GM23248 (cell line): ENCODE results near the gene SYNPR. TPM values are rescaled to one million over a fixed set of nuclear protein-coding genes. Genes with fewer than 3 reads are reported as not detected.

Source experiments
- DNase-seq: peaks from one replicate; pipeline ENCODE4 v3.0.0-alpha.2; 2015
- H2AFZ ChIP-seq: fragments of 200-600 bp; sonication (generic); 2 replicates; pipeline ENCODE4 v1.6.1; 2016; ENCODE audit warnings: antibody characterized with exemption
- H3F3A ChIP-seq: fragments of 200-600 bp; sonication (generic); 2 replicates; pipeline ENCODE4 v1.6.1; 2016; ENCODE audit warnings: mild to moderate bottlenecking, antibody characterized with exemption, mixed run types; ENCODE audit not compliant: insufficient read depth
- H3K27ac ChIP-seq: fragments of 200-600 bp; sonication (generic); 2 replicates; pipeline ENCODE4 v1.5.1; 2016; ENCODE audit warnings: mild to moderate bottlenecking
- H3K27me3 ChIP-seq: fragments of 200-600 bp; sonication (generic); replicated peaks from 2 replicates; pipeline ENCODE4 v1.6.1; 2016; ENCODE audit warnings: mild to moderate bottlenecking; ENCODE audit not compliant: insufficient read depth
- H3K36me3 ChIP-seq: fragments of 200-600 bp; sonication (generic); 2 replicates; pipeline ENCODE4 v1.6.1; 2016; ENCODE audit warnings: low read depth, mild to moderate bottlenecking
- H3K4me1 ChIP-seq: fragments of 200-600 bp; sonication (generic); 2 replicates; pipeline ENCODE4 v1.6.1; 2016; ENCODE audit warnings: mild to moderate bottlenecking; ENCODE audit not compliant: insufficient read depth
- H3K4me2 ChIP-seq: fragments of 200-600 bp; sonication (generic); one replicate; pipeline ENCODE4 v1.6.1; 2016; ENCODE audit warnings: mild to moderate bottlenecking; ENCODE audit not compliant: unreplicated experiment
- H3K4me3 ChIP-seq: fragments of 200-600 bp; sonication (generic); 2 replicates; pipeline ENCODE4 v1.5.1; 2016; ENCODE audit warnings: mild to moderate bottlenecking
- H3K79me2 ChIP-seq: fragments of 200-600 bp; sonication (generic); 2 replicates; pipeline ENCODE4 v1.6.1; 2016; ENCODE audit warnings: mild to moderate bottlenecking; ENCODE audit not compliant: insufficient read depth
- H3K9ac ChIP-seq: fragments of 200-600 bp; sonication (generic); 2 replicates; pipeline ENCODE4 v1.6.1; 2016; ENCODE audit warnings: mild to moderate bottlenecking
- H3K9me2 ChIP-seq: fragments of 200-600 bp; sonication (generic); 2 replicates; pipeline ENCODE4 v1.6.1; 2016; ENCODE audit warnings: mixed run types, mild to moderate bottlenecking, moderate library complexity; ENCODE audit not compliant: insufficient read depth
- H3K9me3 ChIP-seq: fragments of 200-600 bp; sonication (generic); one replicate; pipeline ENCODE4 v1.6.1; 2017; ENCODE audit warnings: low read depth
- H4K20me1 ChIP-seq: fragments of 200-600 bp; sonication (generic); 2 replicates; pipeline ENCODE4 v1.6.0; 2016; ENCODE audit not compliant: insufficient read depth
- EZH2 ChIP-seq: fragments of 200-600 bp; sonication (generic); IDR thresholded peaks from 2 replicates; pipeline ENCODE4 v1.6.1; 2018; ENCODE audit warnings: antibody characterized with exemption, mild to moderate bottlenecking; ENCODE audit not compliant: insufficient read depth, poor library complexity, severe bottlenecking
- EZH2phosphoT487 ChIP-seq: fragments of 200-600 bp; sonication (generic); IDR thresholded peaks from 2 replicates; pipeline ENCODE4 v1.6.1; 2018; ENCODE audit warnings: antibody characterized with exemption, moderate library complexity, mild to moderate bottlenecking, low read depth; ENCODE audit not compliant: insufficient read depth
- WGBS, 2 experiments: methylation state at CpG; one replicate each; pipeline ENCODE4 v1.1.6; 2015 to 2017; ENCODE audit warnings: low lambda C conversion rate in 2 of 2, low coverage in 1 of 2; ENCODE audit errors: missing lambda C conversion rate in 2 of 2; 5-methylcytosine and 5-hydroxymethylcytosine counted together
- in situ Hi-C: fragments of 300-500 bp; cut with MboI; formaldehyde crosslinking; loops from 2 replicates; pipeline ENCODE4 v1.15.0; 2020
- polyA plus RNA-seq: library from polyadenylated mRNA; unstranded; fragments of >200 nt; fragmentation: Nextera tagmentation; extraction: Ambion mirVana; gene quantifications from 2 replicates; pipeline ENCODE4 v1.2.1, GENCODE V29; 2016
- total RNA-seq: library from RNA; depleted of rRNA; stranded (reverse); fragments of >200 nt; shearing (Covaris generic); gene quantifications from 2 replicates; pipeline ENCODE4 v1.2.3, GENCODE V29; 2014

The SYNPR gene
- total and polyA plus RNA-seq, 2 experiments from 2014 or later = not detected

- 54 to 63% methylated on average over 9 of the region's 9 CpGs for WGBS, 2 experiments
- TF ChIP-seq EZH2 (no peak), EZH2phosphoT487 (no peak)
Observed at GRCh38 chr3:63556401-63556800, 278.3 kb downstream of the SYNPR start.

GRCh38 chr3:63557912-63558311, 279.8 kb downstream of the SYNPR start:
- Histone ChIP-seq H3K4me2 (no peak overlapping the region), H3K4me1 (no peaks in the 10 kb centered on the region), H3K9me2 (no peaks in the 10 kb centered on the region), H2AFZ (no peak overlapping the region), H3K36me3 (no peaks in the 10 kb centered on the region), H3K27ac (no peak overlapping the region), H3K9ac (no peak overlapping the region), H3K79me2 (no peaks in the 10 kb centered on the region), H3K27me3 (no peaks in the 10 kb centered on the region), H3K4me3 (no peak overlapping the region), H4K20me1 (no peaks in the 10 kb centered on the region), H3F3A (no peaks in the 10 kb centered on the region), H3K9me3 (no peaks in the 10 kb centered on the region)
- TF ChIP-seq EZH2phosphoT487 = no peak
- TF ChIP-seq EZH2 = no peak
- DNase-seq = no peak
- in situ Hi-C loops = no loop called here

More at GRCh38 chr3:63556401-63556800, 278.3 kb downstream of the SYNPR start:
- no peak overlapping the region for H3K27ac ChIP-seq
- no peak overlapping the region for H3K4me3 ChIP-seq
- no peak overlapping the region for H3K4me2 ChIP-seq
- no peaks in the 10 kb centered on the region for H3K27me3 ChIP-seq
- no peaks in the 10 kb centered on the region for H3F3A ChIP-seq
- H4K20me1 ChIP-seq = no peaks in the 10 kb centered on the region
- H3K36me3 ChIP-seq = no peaks in the 10 kb centered on the region
- no peaks in the 10 kb centered on the region for H3K79me2 ChIP-seq
- no peak overlapping the region for H2AFZ ChIP-seq
- no peaks in the 10 kb centered on the region for H3K9me3 ChIP-seq
- in situ Hi-C loops = no loop called here
- no peak overlapping the region for H3K9ac ChIP-seq
- no peaks in the 10 kb centered on the region for H3K4me1 ChIP-seq
- H3K9me2 ChIP-seq = no peaks in the 10 kb centered on the region
- DNase-seq = no peak

- Histone ChIP-seq H3K4me3 (no peak overlapping the region), H4K20me1 (no peaks in the 10 kb centered on the region), H3K9me2 (no peaks in the 10 kb centered on the region), H3K9me3 (no peaks in the 10 kb centered on the region), H3K9ac (no peak overlapping the region), H3K4me1 (no peaks in the 10 kb centered on the region), H2AFZ (no peak overlapping the region), H3K36me3 (no peaks in the 10 kb centered on the region), H3K4me2 (no peak overlapping the region), H3K27me3 (peaks cover 2% of the 10 kb centered on the region; the same call in 1 of the 2 replicates), H3F3A (no peaks in the 10 kb centered on the region), H3K27ac (no peak overlapping the region), H3K79me2 (no peaks in the 10 kb centered on the region)
- WGBS, 2 experiments = 32 to 37% methylated on average over 2 of the region's 2 CpGs
- in situ Hi-C loops = no loop called here
- TF ChIP-seq EZH2 (no peak), EZH2phosphoT487 (no peak)
- peak; percentile 13 for DNase-seq
Observed at GRCh38 chr3:63559884-63560283, 281.8 kb downstream of the SYNPR start.

GRCh38 chr3:63561879-63562278, 283.8 kb downstream of the SYNPR start:
- TF ChIP-seq EZH2phosphoT487 (no peak), EZH2 (no peak)
- H3K9ac ChIP-seq = no peak overlapping the region
- H3K79me2 ChIP-seq = no peaks in the 10 kb centered on the region
- no peaks in the 10 kb centered on the region for H3K9me2 ChIP-seq
- DNase-seq = no peak
- peaks cover 4% of the 10 kb centered on the region; the same call in 1 of the 2 replicates for H3K27me3 ChIP-seq
- no peak overlapping the region for H3K4me2 ChIP-seq
- in situ Hi-C loops = no loop called here
- 0 to 12% methylated on average over 1 of the region's 1 CpG for WGBS, 2 experiments
- no peaks in the 10 kb centered on the region for H3K36me3 ChIP-seq
- H2AFZ ChIP-seq = no peak overlapping the region
- H3K9me3 ChIP-seq = no peaks in the 10 kb centered on the region
- no peak overlapping the region for H3K4me3 ChIP-seq
- no peaks in the 10 kb centered on the region for H4K20me1 ChIP-seq
- H3K4me1 ChIP-seq = no peaks in the 10 kb centered on the region
- no peak overlapping the region for H3K27ac ChIP-seq
- no peaks in the 10 kb centered on the region for H3F3A ChIP-seq

GRCh38 chr3:63562323-63562722, 284.2 kb downstream of the SYNPR start:
- WGBS, 2 experiments = 49 to 50% methylated on average over 4 of the region's 4 CpGs
- in situ Hi-C loops = no loop called here

More at GRCh38 chr3:63562323-63562722, 284.2 kb downstream of the SYNPR start:
- Histone ChIP-seq H2AFZ (no peak overlapping the region), H3K9me3 (no peaks in the 10 kb centered on the region), H3K27me3 (peaks cover 4% of the 10 kb centered on the region; the same call in 1 of the 2 replicates), H4K20me1 (no peaks in the 10 kb centered on the region), H3K9ac (no peak overlapping the region), H3K79me2 (no peaks in the 10 kb centered on the region), H3K36me3 (no peaks in the 10 kb centered on the region), H3F3A (no peaks in the 10 kb centered on the region), H3K4me3 (no peak overlapping the region), H3K4me1 (no peaks in the 10 kb centered on the region), H3K9me2 (no peaks in the 10 kb centered on the region), H3K27ac (no peak overlapping the region), H3K4me2 (no peak overlapping the region)
- TF ChIP-seq EZH2 (no peak), EZH2phosphoT487 (no peak)
- DNase-seq = no peak
